HK-2 (cell line): ENCODE data around the gene PPP4R1.
A peak's percentile ranks its signal among the peaks of the same experiment; 100 is the strongest.

Experiments
- DNase-seq: peaks from one replicate; pipeline ENCODE4 v3.0.0-alpha.2; 2018; ENCODE audit not compliant: unreplicated experiment

The PPP4R1 gene

GRCh38 chr18:9594823-9595596 is 19.3 kb downstream of the PPP4R1 start:
- DNase-seq: no peak

GRCh38 chr18:9587924-9588323 is 26.4 kb downstream of the PPP4R1 start:
- DNase-seq: no peak

GRCh38 chr18:9586814-9587213 is 27.5 kb downstream of the PPP4R1 start:
- DNase-seq: no peak

DNA sequence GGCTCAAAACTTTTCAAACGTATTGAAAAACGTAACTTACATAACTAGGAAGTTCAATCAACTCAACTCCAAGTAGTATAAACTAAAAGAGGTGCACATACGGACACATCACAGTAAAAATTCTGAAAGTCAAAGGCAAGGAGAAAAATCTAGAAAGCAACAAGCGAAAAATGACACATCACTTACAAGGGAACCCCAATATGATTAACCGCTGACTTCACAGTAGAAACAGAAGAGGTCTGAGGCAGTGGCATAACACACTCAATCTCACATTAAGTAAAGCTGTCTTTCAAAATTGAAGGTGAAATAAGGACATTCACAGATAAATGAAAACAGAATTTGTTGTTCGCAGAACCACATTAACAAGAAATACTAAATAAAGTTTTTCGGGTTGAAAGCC is 32.7 kb downstream of the PPP4R1 start:
- no peak for DNase-seq

DNA sequence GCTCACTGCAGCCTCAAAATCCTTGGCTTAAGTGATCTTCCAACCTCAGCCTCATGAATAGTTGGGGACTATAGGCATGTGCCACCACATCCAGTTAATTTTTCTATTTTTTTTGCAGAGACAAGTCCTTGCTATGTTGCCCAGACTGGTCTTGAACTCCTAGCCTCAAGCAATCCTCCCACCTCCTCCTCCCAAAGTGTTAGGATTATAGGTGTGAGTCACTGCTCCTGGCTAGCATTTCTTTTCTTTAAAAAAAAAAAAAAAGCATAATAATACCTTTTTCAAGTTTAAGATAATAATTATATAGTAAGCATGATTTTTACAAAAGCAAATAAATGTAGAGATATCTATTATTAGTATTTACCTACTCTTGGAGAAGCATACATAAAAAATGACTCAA is 36.1 kb downstream of the PPP4R1 start:
- DNase-seq: no peak

GRCh38 chr18:9577361-9577760 is 37.0 kb downstream of the PPP4R1 start:
- DNase-seq: no peak

- peak; percentile 8 for DNase-seq
Measured at GRCh38 chr18:9575558-9575957, 38.8 kb downstream of the PPP4R1 start.

GRCh38 chr18:9574473-9575115 is 39.8 kb downstream of the PPP4R1 start:
- no peak for DNase-seq

DNA sequence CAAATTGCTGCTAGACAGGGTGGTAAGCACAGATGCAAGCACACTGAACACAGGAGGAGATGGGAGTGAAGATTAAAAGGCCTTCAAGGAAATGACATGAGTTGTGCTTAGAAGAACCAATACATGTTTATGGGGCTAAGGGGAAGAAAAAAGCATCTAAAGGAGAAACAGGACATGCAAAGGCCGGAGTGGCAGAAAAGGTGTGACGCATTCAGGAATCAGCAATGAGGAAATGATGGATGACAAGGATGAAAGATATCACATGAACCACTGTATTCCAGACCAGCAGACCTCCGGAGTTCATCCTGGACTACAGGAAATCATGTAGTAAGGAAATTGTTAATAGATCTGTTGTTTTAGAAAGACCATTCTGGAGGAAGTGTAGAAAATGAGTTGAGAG is 42.8 kb downstream of the PPP4R1 start:
- DNase-seq: no peak

DNA sequence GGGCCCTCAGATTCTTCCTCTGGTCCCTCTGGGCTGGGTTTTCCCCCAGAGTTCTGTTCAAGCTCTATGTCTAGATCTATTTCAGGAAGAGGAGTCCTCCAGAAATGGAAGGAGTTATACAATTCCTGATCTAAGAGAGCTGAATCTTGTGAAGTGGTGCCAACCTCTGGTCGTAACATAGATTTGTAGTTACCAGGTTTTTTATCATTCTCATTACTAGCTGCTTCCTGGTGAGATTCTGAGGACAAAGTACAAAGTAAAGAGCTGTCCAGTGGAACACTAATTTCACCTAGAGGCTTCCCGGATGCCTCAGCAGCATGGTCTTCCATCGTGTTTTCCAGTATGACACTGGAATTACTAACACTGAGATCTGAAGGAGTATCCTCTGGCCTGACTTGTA is 44.1 kb downstream of the PPP4R1 start:
- no peak for DNase-seq

- DNase-seq: no peak
Measured at GRCh38 chr18:9569178-9569577, 45.2 kb downstream of the PPP4R1 start.

DNA sequence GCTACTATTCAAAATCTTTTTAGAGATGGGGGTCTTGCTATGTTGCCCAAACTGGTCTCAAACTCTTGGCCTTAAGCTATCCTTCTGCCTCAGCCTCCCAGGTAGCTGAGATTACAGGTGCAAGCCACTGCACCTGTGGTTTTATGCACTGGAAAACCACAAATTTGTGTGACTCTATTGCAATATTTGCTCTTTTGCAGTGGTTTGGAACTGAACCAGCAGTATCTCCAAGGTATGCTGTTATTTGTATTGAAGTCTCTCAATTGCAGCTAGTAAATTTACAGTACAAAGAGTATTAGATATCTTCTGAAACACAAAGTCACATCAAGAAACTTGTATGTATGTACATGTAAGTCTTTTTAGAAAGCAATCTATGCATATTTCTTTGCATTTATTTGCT is 46.2 kb downstream of the PPP4R1 start:
- no peak for DNase-seq

DNA sequence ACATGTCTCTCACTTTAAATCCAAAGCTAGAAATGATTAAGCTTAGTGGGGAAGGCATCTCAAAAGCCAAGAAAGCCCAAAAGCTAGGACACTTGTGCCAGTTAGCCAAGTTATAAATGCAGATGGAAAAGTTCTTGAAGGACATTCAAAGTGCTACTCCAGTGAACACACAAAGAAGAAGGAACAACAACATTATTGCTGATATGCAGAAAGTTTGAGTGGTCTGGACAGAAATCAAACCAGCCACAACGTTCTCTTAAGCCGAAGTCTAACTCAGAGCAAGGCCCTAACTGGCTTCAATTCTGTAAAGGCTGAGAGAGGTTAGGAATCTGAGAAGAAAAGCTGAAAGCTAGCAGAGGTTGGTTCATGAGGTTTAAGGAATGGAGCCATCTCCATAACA is 49.0 kb downstream of the PPP4R1 start:
- no peak for DNase-seq

GRCh38 chr18:9563331-9563730 is 51.0 kb downstream of the PPP4R1 start:
- no peak for DNase-seq

GRCh38 chr18:9562584-9562983 is 51.8 kb downstream of the PPP4R1 start:
- DNase-seq: no peak

DNA sequence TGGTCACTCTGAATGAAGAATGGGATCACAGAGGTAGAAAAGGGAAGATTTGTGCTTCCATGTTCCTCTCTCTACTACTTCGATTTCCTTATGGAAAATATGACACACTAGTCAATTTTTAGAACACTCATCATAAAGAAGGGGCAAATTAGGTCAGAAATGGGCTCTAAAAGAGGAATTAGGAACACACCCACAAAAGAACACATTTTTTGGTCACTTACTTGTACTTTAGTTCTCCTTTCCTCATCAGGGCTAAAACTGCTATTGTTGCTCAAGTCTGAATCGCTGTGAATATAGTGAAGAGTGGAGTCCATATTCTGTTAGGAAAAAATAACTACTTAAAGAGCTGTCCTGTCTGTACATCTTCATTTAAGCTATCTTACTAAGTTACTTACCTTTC is 52.6 kb downstream of the PPP4R1 start:
- DNase-seq: no peak

DNA sequence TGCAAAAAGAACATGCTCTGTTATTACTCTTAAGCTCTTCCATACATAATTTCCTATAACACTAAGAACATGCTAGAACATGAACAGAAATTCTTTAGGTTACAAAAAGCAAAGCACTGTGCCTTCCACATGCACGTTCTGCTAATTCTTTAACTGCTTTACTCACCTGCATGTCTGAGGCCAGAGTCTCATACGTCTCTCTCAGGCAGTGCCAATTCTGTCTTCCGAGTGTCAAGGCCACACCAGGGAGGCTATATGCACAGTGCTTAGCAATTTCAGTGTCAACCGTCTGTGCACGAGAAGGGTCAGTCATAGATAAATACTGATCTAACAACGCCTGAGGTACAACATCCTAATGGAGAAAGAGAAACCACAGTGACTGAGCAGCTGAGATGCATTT is 55.1 kb downstream of the PPP4R1 start:
- DNase-seq: no peak

GRCh38 chr18:9558387-9559064 is 55.8 kb downstream of the PPP4R1 start:
- DNase-seq: no peak

DNA sequence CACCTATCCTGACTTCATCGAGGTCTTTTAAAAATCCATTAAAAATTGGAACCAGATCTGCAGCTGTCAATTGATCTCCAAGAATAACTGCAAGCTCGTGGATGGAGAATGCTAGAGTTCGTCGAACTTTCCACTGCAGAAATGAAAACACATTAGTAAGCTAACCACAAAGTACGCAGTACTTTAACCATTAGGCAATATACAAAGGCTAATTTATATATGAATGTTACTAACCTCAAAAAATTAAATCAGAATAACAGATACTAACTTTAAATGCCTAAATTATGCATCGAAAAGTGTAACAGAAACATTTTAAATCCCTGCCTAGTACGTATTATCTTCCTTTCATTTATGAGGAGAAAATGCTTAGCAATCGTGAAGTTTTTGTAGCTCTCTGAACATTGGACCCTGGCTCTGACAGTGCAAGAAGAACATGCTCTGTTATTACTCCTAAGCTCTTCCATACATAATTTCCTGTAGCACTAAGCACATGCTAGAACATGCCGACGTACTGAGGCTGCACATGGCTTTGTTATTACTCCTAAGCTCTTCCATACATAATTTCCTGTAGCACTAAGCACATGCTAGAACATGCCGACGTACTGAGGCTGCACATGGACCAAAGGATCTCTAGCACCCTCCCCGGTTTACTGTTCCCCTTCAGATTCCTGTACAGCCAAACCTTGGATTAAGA is 57.0 kb downstream of the PPP4R1 start:
- DNase-seq: no peak

DNA sequence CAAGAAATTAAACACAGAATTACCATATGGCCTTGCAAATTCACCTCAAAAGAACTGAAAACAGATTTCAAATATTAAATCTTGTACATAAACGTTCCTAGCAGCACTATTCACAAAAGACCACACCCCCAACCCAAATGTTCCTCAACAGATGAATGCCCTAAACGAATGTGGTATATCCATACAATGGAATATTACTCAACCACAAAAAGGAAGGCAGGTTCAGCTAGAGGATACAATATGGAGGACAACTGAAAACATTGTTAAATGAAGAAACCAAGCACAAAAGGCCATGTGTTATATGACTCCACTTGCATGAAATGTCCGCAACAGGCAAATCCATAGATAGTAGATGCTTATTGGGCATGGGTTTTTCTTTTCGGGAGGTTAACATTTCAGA is 61.7 kb downstream of the PPP4R1 start:
- no peak for DNase-seq

DNA sequence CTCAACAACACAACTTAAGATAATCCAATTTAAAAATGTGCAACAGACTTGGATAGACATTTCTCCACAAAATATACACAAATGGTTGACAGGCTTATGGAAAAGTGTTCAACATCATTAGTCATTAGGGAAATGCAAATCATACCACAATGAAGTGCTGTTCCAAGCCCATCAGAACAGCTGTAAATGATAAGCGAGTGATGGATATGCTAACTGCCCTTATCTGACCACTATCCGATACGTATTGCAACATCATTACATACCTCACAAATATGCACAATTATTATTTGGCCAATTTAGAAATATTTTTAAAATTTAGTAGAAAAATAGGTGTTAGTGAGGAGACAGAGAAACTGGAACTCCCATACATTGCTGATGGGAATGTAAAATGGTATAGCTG is 62.2 kb downstream of the PPP4R1 start:
- DNase-seq: no peak

GRCh38 chr18:9550429-9550828 is 63.9 kb downstream of the PPP4R1 start:
- DNase-seq: no peak

DNA sequence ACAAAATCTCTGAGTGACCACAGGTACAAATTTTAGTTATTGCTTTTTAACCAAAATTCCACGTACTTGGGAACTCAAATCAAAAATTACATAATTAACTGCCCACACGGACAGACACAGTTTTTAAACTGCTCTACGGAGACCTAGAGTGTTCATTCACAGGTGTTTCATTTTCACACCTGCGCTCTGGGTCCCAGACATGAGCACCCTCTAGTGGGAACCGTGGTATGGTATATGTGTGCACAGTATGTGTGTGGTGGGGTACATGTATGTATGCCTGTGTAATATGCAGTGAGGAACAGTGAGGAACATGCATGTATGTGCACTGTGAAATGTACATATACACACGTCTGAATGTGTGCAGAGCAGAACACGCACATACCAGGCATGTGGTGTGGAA is 65.0 kb downstream of the PPP4R1 start:
- no peak for DNase-seq
